ENCODE measurements around the gene DRGX.

DNA sequence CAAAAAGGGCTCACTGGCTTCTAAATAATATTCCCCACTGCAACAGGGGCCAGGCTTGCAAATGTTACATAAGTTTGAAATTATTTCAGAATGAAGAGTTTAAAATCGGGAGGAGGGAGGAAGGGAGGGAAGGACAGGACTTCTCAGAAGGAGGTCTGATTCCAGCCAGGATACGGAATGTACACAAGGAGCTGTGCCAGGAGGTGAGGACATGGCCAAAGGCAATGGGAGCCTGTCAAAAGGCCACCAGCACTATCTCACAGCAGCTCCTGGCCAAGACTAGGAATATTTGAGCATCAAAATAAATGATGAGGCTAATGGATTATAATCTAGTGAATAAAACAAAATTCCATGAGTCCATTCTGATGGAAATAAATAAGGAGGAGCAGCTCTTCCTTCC, 18.6 kb upstream of the DRGX start:
- TF ChIP-seq, protein P1, sequence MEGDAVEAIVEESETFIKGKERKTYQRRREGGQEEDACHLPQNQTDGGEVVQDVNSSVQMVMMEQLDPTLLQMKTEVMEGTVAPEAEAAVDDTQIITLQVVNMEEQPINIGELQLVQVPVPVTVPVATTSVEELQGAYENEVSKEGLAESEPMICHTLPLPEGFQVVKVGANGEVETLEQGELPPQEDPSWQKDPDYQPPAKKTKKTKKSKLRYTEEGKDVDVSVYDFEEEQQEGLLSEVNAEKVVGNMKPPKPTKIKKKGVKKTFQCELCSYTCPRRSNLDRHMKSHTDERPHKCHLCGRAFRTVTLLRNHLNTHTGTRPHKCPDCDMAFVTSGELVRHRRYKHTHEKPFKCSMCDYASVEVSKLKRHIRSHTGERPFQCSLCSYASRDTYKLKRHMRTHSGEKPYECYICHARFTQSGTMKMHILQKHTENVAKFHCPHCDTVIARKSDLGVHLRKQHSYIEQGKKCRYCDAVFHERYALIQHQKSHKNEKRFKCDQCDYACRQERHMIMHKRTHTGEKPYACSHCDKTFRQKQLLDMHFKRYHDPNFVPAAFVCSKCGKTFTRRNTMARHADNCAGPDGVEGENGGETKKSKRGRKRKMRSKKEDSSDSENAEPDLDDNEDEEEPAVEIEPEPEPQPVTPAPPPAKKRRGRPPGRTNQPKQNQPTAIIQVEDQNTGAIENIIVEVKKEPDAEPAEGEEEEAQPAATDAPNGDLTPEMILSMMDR (IDR thresholded peaks at IDR 0.05; ENCODE audit: poor library complexity): no peak
- TF ChIP-seq EZH2phosphoT487 (IDR thresholded peaks at IDR 0.05; ENCODE audit: low read depth, severe bottlenecking, unreplicated experiment): no peak
- TF ChIP-seq EZH2 (IDR thresholded peaks at IDR 0.05; ENCODE audit: borderline replicate concordance): no peak
